Suprapubic skin (tissue), 4 donors: Measurements from ENCODE around the gene POLR1E. TPM values are rescaled to one million over a fixed set of nuclear protein-coding genes. Genes with fewer than 3 reads are reported as not detected.
A peak's percentile ranks its signal among the peaks of the same experiment; 100 is the strongest.

ENCODE experiments used
- DNase-seq, 2 donors: peaks; one replicate each; pipeline ENCODE4 v3.0.0-alpha.2; 2019; ENCODE audit warnings: low spot score in 2 of 2
- H3K27ac ChIP-seq: fragments of 200-600 bp; sonication (generic); one replicate; pipeline ENCODE4 v1.5.1; 2019
- H3K27me3 ChIP-seq: fragments of 200-600 bp; sonication (generic); one replicate; pipeline ENCODE4 v1.5.1; 2019
- H3K36me3 ChIP-seq: fragments of 200-600 bp; sonication (generic); one replicate; pipeline ENCODE4 v1.5.1; 2019
- H3K4me1 ChIP-seq: fragments of 200-600 bp; sonication (generic); one replicate; pipeline ENCODE4 v1.5.1; 2019
- H3K4me3 ChIP-seq: fragments of 200-600 bp; sonication (generic); one replicate; pipeline ENCODE4 v1.5.1; 2019; ENCODE audit warnings: mild to moderate bottlenecking
- H3K9me3 ChIP-seq: fragments of 200-600 bp; sonication (generic); one replicate; pipeline ENCODE4 v1.5.1; 2019
- EP300 ChIP-seq: sonication (generic); formaldehyde crosslinking; IDR thresholded peaks from one replicate; pipeline ENCODE4 v1.6.1; 2017; ENCODE audit warnings: antibody characterized with exemption
- POLR2A ChIP-seq, 2 donors: fragments of 450-650 bp; IDR thresholded peaks; one replicate each; pipeline ENCODE4 v1.6.1; 2017; ENCODE audit warnings: antibody characterized with exemption in 2 of 2, mild to moderate bottlenecking in 2 of 2, moderate library complexity in 2 of 2
- POLR2AphosphoS5 ChIP-seq, 3 donors: sonication (generic); formaldehyde crosslinking; IDR thresholded peaks; one replicate each; pipeline ENCODE4 v1.6.1; 2017; ENCODE audit warnings: antibody characterized with exemption in 3 of 3
- WGBS: methylation state at CpG from one replicate; pipeline ENCODE4 v1.1.5; 2018; 5-methylcytosine and 5-hydroxymethylcytosine counted together
- total RNA-seq, 4 donors: library from RNA; depleted of rRNA; stranded (reverse); fragments of >200 nt; gene quantifications; one replicate each; pipeline ENCODE4 v1.1.0, GENCODE V29; 2016
- TF ChIP-seq, protein P1 (sequence below), 2 donors: fragments of 200-600 bp in 1 of 2; fragments of 450-650 bp in 1 of 2; sonication (generic) in 1 of 2; IDR thresholded peaks; one replicate each; pipeline ENCODE4 v1.5.1; 2016 to 2019; ENCODE audit warnings: antibody characterized with exemption in 2 of 2, mild to moderate bottlenecking in 1 of 2, moderate library complexity in 1 of 2

The POLR1E gene
- total RNA-seq, 4 donors from 2014 or later, result 15.7 to 26.3 (median 24.0) TPM

DNA sequence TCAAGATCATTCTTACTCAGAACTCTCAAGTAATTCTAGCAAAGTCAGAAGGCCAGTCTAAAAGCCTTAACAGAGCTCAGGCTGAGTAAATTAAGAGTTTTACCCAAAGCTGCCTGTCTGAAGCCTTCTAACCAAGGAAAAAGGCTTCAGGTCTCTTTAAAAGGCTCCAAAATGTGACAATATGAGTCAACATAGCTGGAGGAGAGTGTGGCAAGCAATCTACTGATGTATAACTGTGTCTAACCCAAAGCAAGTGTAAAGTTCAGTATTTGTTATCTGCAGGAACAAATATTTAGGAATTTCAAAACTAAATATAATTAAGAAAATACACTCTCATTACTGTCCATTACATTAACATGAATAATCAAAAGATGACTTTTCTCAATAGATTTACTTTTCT is 31.5 kb upstream of the POLR1E start:
- Histone ChIP-seq H3K4me3 (no peak overlapping the region), H3K27me3 (no peaks in the 10 kb centered on the region), H3K27ac (no peak overlapping the region), H3K4me1 (peaks cover 54% of the 10 kb centered on the region), H3K9me3 (no peaks in the 10 kb centered on the region), H3K36me3 (peaks cover 6% of the 10 kb centered on the region)
- no peak for DNase-seq
- TF ChIP-seq EP300 (no peak), POLR2AphosphoS5 (IDR thresholded peaks at IDR 0.05) (no peak), POLR2A (IDR thresholded peaks at IDR 0.05) (no peak)
- TF ChIP-seq, protein P1, sequence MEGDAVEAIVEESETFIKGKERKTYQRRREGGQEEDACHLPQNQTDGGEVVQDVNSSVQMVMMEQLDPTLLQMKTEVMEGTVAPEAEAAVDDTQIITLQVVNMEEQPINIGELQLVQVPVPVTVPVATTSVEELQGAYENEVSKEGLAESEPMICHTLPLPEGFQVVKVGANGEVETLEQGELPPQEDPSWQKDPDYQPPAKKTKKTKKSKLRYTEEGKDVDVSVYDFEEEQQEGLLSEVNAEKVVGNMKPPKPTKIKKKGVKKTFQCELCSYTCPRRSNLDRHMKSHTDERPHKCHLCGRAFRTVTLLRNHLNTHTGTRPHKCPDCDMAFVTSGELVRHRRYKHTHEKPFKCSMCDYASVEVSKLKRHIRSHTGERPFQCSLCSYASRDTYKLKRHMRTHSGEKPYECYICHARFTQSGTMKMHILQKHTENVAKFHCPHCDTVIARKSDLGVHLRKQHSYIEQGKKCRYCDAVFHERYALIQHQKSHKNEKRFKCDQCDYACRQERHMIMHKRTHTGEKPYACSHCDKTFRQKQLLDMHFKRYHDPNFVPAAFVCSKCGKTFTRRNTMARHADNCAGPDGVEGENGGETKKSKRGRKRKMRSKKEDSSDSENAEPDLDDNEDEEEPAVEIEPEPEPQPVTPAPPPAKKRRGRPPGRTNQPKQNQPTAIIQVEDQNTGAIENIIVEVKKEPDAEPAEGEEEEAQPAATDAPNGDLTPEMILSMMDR (IDR thresholded peaks at IDR 0.05), result no peak

DNA sequence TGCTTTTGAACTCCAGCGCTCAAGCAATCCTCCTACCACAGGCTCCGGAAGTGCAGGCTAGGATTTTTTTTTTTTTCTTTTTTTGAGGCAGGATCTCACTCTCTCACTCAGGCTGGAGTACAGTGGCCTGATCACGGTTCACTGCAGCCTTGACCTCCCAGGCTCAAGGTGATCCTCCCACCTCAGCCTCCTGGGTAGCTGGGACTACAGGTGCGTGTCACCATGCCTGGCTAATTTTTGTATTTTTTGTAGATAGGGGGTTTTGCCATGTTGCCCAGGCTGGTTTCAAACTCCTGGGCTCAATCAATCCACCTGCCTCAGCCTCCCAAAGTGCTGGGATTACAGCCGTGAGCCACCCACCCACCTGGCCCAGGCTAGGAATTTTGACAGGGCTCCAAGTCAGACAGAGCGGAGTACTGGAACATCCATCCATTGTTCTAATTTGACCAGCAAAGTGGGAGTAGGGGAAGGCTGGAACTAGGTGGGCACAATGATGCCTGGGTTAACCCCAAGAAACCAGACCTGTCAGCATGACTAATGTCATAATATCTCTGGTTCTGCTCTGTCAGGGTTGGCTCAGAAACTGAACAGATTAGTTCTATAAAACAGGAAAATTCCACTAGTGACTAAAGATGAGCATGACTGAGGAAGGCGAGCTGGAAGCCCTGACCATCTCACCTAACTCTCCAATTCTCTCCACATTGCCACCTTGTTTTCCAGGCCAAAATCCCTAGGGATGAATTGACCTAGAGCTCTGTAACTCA is 29.7 kb upstream of the POLR1E start:
- no peak for DNase-seq
- Histone ChIP-seq H3K36me3 (peaks cover 5% of the 10 kb centered on the region), H3K9me3 (no peaks in the 10 kb centered on the region), H3K4me3 (no peak overlapping the region), H3K4me1 (peaks cover 56% of the 10 kb centered on the region), H3K27ac (peak overlapping the region; percentile 15), H3K27me3 (no peaks in the 10 kb centered on the region)
- 72% methylated on average over 7 of the region's 7 CpGs for WGBS
- TF ChIP-seq, protein P1 (IDR thresholded peaks at IDR 0.05), result no peak
- no peak for TF ChIP-seq POLR2A (IDR thresholded peaks at IDR 0.05)
- TF ChIP-seq EP300, result no peak
- TF ChIP-seq POLR2AphosphoS5 (IDR thresholded peaks at IDR 0.05), result no peak

DNA sequence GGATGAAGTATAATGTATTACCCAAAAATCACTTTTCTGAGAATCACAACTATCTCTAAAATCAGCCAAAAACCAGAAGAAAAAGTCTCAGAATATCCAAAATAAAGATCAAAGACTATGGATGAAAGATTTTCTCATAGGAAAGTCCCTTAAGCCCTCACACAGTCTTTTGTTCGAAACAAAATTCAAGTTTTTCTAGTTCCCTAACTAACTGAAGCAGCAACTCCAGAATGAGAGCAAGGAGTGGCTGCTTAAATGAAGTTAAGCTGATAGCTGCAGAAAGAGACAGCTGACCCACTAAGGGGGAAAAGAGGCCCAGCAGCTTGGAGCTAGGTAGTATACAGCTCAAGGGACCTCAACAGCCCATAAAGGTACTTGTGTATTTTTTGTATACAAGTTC is 28.9 kb upstream of the POLR1E start:
- H3K4me3 ChIP-seq, result no peak overlapping the region
- H3K27me3 ChIP-seq, result no peaks in the 10 kb centered on the region
- DNase-seq, result no peak
- H3K4me1 ChIP-seq, result peaks cover 62% of the 10 kb centered on the region
- WGBS, result 36% methylated on average over 1 of the region's 1 CpG
- no peak for TF ChIP-seq EP300
- TF ChIP-seq, protein P1 (IDR thresholded peaks at IDR 0.05), result no peak
- no peak for TF ChIP-seq POLR2AphosphoS5 (IDR thresholded peaks at IDR 0.05)
- TF ChIP-seq POLR2A (IDR thresholded peaks at IDR 0.05), result no peak
- H3K36me3 ChIP-seq, result peaks cover 5% of the 10 kb centered on the region
- H3K9me3 ChIP-seq, result no peaks in the 10 kb centered on the region
- H3K27ac ChIP-seq, result peak overlapping the region; percentile 15

DNA sequence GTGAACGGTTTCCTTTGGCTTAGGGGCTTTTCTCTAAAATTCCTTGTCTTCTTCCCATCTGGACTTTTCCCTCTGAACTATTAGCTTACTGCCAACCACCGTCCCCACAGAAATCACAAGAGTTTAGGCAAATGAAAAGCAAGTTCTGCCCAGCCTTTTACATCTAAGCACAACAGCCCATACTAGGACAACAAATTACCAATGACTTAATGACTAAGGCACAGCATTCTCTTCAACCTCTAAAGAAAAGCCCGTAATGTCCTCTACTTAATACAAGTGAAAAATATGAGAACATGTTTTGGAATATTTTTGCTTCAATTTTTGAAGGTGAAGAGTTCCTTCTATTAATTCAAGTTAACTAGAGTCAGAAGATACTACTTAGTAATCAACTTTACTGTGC is 21.7 kb upstream of the POLR1E start:
- Histone ChIP-seq H3K4me1 (peaks cover 43% of the 10 kb centered on the region), H3K27me3 (no peaks in the 10 kb centered on the region), H3K9me3 (no peaks in the 10 kb centered on the region), H3K4me3 (peak overlapping the region; percentile 79), H3K27ac (peak overlapping the region; percentile 98), H3K36me3 (no peaks in the 10 kb centered on the region)
- no peak for DNase-seq
- WGBS, result 18% methylated on average over 3 of the region's 3 CpGs
- no peak for TF ChIP-seq EP300
- TF ChIP-seq POLR2AphosphoS5 (IDR thresholded peaks at IDR 0.05), result no peak
- TF ChIP-seq, protein P1 (IDR thresholded peaks at IDR 0.05), result no peak
- no peak for TF ChIP-seq POLR2A (IDR thresholded peaks at IDR 0.05)

DNA sequence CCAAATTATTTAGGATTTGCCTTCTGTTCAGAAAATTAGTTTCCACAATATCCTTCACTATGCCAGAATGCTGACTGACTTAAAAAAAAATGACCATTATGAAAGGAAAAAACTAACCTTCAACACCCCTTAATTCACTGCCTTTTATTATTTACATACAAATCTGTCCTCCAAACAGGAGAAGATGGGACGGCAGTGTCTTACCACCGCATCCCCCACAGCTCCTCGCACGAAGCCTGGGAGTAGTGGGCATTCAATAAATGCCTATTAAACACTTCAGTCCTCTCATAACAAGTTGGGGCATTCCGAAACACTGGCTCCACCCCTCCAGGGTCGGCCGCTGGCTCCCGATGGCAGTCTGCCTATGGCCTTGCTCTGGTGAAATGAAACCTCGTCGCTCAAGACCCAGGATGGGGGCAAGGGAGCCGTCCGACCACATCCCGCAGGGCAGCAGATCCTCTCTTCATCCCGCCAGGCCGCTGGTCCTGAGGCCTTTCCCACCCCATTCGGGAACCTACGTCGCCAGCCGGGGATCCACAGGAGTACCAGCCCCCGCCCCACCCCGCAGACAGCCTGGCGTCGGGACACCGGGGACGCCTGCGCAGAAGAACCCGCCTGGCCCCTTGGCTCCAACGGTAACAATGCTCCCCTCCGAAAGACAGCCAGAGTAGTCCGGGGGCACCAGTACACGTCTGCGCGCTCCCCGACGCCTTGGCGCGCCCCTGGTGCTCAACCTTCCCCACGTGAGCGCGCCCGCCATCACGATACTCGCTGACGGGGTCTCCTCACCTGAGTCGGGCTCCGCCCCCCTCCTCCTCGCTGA is 21.1 kb upstream of the POLR1E start:
- TF ChIP-seq, protein P1 (IDR thresholded peaks at IDR 0.05), result no peak
- TF ChIP-seq POLR2AphosphoS5 (IDR thresholded peaks at IDR 0.05) (no peak), EP300 (no peak), POLR2A (IDR thresholded peaks at IDR 0.05) (no peak)
- under 1% methylated on average over 37 of the region's 47 CpGs for WGBS
- Histone ChIP-seq H3K27me3 (no peaks in the 10 kb centered on the region), H3K4me3 (peak overlapping the region; percentile 79), H3K36me3 (no peaks in the 10 kb centered on the region), H3K4me1 (peaks cover 42% of the 10 kb centered on the region), H3K27ac (peak overlapping the region; percentile 98), H3K9me3 (no peaks in the 10 kb centered on the region)
- peak; percentile 88 to 92 for DNase-seq
